ENCODE results near the gene TRIM10.

GRCh38 chr6:30157581-30157980 lies 3.4 kb downstream of the TRIM10 start:
- TF ChIP-seq CTCF (IDR thresholded peaks at IDR 0.05), result no peak
- TF ChIP-seq POLR2A (IDR thresholded peaks at IDR 0.05), result no peak
- TF ChIP-seq POLR2AphosphoS5 (IDR thresholded peaks at IDR 0.05), result no peak
- no peak for TF ChIP-seq EP300 (IDR thresholded peaks at IDR 0.05)

Data from gastroesophageal sphincter (tissue), 3 donors.